CD4-positive, alpha-beta T cell treated with Interleukin-4 for 4 hours (primary cell): ENCODE measurements around the gene NAA20.

Experiments used
- DNase-seq: peaks from one replicate; pipeline ENCODE4 v3.0.0-alpha.2; 2020

The NAA20 gene

DNA sequence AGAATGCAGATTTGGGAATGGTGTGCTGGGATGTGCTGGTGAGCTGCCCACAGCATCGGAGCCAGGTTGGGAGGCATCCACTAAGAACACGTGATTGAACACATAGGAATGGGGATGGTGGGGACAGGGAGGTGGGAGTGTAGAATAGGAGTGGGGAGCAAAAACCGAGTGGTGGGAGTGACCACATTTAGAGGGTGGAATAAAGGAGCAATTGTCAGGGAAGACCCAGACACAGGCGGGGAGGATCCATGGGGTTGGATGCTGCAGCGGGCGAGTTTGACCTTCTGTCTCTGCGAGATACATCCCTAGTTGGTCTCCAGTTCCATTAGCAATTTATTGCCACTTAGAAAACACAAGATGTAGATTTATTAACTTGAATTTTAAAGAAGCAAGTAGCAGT is 4.7 kb downstream of the NAA20 start:
- DNase-seq, result no peak

DNA sequence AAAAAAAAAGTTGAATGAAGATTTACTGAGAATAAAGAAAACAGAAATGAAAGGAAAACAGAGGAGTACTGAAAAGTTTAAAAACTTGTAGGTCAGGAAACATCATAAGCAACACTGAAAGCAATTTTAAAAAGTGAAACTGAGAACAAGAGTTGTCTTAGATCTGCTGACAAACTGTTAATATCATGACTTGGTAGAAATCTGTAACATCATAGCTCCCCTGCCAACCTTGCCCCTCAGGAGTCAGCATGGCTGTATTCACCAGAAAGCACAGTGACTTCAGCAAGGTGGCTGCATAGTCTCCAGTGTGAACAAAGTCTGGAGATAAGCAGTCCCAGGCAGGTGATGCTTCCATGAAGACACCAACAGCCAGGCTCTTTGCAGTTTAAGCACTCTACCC is 5.3 kb downstream of the NAA20 start:
- no peak for DNase-seq

DNA sequence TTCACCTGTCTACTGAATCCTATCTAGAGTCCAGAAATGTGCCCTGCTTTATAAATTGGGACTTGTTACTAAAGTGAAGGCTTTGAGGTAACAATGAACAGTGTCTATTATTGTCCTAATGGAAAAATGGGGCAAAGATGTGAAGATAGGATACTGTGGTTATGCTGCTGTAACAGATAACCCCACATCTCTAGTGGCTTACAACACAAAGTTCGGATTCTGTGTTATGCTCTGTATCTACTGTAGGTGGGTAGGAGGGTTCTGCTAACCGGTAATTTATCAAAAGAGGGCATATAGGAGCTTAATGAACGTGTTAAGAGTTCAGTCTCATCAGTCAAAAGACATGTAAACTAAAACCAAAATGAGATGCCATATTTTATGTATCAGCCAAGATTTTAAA is 6.2 kb downstream of the NAA20 start:
- DNase-seq, result no peak

GRCh38 chr20:20024942-20025341 is 7.8 kb downstream of the NAA20 start:
- no peak for DNase-seq

DNA sequence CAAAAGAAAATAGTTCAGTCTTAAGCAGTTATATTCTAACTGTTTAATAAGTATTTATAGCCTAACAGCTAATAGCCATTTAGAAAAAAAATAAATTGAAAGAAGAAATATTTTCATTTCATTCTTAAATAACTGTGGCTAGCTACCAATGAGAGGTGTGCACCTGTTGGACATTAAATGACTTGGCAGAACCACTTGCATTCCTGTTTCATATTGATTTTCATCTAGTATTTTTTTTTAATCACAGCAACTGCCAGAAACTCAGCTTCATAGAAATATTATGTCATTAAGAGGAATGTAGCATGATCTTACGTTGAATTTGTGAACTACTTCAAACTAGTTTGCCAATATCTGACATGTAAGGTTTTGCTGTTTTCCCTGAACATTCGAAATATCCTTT is 10.1 kb downstream of the NAA20 start:
- DNase-seq, result no peak

DNA sequence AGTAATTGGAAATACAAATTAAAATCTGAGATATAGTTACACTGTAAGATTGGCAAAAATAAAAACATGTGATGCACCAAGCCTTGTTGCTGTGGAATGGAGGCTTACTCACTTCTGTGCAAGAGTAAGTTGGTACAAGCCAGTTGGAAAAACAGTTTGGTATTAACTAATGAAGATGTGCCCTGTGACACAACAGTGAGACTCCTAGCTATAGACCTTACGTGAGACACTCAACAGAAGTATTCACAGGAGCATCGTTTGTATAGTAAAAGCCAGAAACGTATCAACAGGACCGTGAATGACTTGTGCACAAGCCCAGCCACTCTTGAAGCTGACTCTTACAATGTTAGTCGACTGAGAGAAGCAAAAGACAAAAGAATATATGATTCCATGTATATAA is 14.6 kb downstream of the NAA20 start:
- DNase-seq, result no peak

GRCh38 chr20:20034486-20034885 is 17.3 kb downstream of the NAA20 start:
- no peak for DNase-seq

DNA sequence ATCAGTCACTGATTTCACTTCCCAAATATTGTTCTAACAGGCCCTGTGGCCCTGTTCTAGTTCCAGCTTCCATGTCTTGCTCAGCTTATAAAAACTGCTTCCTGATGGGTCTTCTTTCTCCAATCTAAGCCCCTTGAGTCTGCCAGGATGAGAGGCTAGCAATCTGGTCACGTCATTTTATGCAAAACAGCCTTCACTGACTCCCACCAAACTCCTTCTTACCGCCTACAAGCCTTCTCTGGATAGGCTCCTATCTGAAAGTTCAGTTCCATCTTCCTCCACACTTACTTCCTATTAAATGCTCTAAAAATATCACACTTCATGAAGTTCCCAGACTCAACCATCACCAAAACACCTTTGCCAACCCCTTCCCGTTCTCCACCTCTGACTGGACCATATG is 19.6 kb downstream of the NAA20 start:
- DNase-seq, result no peak

DNA sequence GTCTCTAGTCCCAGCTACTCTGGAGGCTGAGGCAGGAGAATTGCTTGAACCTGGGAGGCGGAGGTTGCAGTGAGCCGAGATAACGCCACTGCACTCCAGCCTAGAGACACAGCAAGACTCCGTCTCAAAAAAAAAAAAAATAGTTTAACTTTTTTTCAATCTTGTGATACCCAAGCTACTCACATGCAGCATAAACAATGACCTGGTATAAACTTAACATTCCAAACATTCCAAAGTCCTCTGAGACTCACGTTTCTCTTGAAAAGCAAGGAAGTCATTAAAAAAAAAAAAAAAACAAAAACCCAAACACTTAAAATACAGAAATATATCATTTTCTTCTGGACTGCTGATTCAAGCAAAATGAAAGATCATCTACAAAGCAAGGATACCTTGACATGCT is 20.8 kb downstream of the NAA20 start:
- no peak for DNase-seq

DNA sequence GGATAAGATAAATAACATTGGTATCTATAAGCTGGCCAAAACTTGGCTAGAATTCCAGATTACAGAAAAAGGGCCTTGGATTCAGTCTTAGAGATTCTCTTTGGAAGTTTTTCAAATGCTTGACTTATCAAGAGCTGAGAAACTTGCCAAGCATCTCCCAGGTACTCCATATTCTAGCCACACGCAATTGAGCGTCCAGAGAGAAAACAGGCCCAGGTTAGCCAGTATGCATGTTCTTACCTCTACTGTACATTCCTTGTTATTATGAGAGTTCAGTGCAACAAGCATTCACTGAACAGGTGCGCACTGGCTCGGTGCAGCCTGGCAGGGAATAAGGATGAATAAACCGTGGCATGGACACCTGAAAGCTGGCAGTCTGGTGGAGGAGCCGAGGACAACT is 21.4 kb downstream of the NAA20 start:
- DNase-seq, result no peak

- no peak for DNase-seq
Measured at GRCh38 chr20:20039752-20040387, 22.7 kb downstream of the NAA20 start.

GRCh38 chr20:20051767-20052073 is 34.6 kb downstream of the NAA20 start:
- DNase-seq, result no peak

DNA sequence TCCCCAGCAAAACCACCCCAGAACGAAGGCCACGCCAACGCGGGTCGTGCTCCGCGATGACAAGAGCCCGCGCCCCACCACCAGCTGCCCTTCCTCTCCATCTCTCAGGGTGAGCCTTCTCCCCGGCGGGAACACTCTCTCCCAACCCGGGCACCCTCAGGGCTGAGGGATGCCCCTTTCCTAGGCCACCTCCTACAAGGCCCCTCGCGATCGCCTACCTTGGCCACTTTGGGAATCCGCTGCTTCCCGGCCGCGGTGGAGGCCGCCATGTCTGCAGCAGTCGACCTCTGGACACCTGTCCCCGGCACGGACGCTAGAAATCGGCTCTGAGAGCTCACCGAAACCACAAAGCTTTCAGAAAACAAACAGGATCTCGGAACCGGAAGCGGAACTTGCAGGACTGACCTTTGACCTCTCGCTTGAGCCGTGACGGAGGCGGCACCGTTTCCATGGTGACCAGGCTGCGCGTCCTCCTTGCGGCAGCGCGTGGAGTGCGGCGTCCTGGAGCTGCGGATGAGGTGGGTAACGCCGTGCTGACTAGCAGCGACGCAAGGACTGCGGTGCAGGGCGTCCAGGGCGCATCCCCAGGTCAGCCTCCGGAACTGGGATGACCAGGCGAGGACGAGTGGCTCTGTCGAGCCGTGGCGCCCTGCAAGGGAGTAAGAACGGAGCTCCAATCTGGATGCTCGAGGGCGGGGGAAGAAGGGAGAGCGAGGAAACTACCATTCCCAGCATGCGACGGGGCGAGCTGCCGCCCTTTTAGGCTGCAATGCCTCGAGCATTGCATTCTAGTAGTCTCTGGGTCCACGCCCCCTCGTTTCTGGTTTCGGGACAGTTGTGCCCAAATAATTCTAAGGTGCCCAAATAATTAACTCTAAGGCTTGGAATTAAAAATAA is 35.2 kb downstream of the NAA20 start, which contains the start of the genes CFAP61 and CRNKL1:
Gene CFAP61, plus strand, starts transcription at position 459 of the 897 bp plus-strand sequence. CDS start 4,122 bp downstream, outside the sequence.
Gene CRNKL1, minus strand, starts transcription at position 393 of the 897 bp plus-strand sequence. Its CDS starts 124 bp downstream, at position 269.
- DNase-seq, result peak; percentile 97

DNA sequence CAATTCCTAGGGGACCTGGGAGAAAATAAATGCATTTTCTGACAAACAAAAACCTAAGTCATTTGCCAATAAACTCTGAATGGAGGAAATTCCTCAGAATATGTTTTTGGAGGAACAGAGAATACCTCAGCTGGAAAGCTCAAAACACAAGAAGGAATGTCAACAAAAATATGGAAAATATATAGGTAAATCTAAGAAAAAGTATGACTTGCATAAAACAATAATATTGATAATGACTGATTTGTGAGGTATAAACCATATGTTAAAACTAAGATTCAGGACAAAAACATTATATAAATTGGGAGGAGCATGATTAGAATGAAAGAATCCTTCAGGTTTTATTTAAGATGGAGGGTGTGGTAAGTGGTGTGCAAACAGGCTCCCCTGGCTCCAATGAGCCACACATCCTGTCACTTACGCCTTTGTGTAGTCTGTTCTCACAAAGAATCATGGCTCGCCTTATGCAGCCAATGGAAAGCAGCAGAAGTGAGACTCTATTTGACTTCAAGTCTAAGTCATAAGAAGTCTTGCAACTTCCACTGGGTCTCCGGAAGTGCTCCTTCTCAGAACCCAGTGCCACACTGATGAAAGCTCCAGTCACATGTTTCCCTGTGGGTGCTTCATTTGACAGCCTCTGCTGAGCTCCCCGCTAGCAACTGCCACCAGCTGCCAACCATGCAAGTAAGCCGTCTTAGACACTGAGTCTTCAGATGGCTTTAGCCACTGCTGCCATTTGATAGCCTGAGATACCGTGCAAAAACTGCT is 43.3 kb downstream of the NAA20 start:
- DNase-seq, result no peak

DNA sequence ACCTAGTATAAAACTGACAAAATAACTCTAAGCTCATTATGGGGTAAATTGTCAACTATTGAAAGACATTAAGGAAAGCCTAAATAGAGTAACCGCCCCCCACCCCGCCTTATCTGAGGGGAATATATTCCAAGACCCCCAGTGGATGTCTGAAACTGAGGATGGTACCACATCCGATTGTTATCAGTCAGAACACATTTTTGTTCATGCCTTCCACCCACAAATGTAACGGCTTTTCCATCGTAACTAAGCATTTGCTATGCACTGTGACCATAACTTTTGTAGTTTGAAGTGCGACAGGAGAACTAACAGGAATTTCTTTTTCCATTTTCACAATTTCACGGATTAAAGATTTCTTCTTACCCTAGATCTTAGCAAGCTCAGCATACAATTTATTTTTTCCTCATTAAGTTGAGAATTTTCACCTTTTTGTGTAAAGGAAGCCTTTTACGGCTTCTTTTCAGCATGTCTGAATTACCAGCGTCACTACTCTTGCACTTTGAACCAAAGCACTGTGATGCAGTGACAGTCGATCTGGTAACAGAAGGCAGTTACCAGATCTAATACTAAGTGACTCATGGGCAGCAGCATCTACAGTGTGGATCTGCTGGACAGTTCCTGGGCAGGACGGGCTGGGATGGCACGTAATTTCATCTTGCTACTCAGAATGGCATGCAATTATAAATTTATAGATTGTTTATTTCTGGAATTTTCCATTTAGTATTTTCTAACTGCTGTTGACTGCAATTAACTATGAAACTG is 47.0 kb downstream of the NAA20 start:
- DNase-seq, result no peak

DNA sequence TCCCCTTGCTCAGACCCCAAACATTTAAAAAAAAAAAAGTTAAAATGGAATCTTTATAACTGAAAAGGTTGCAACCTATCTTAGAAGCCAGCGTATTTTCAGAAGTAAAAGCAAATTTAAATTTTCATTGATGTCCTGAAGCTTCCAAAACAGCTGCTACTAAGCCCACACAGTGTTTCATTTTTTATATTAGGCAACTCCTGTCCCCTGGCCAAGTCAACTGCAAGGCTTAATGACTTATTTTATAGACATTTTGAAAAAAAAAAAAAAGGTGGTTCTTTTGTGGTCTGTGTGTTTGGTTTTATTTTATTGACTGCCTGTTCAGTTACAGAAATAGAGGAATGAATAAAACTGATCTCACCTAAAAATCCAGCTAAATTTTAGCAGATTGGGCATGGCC is 48.2 kb downstream of the NAA20 start:
- no peak for DNase-seq

DNA sequence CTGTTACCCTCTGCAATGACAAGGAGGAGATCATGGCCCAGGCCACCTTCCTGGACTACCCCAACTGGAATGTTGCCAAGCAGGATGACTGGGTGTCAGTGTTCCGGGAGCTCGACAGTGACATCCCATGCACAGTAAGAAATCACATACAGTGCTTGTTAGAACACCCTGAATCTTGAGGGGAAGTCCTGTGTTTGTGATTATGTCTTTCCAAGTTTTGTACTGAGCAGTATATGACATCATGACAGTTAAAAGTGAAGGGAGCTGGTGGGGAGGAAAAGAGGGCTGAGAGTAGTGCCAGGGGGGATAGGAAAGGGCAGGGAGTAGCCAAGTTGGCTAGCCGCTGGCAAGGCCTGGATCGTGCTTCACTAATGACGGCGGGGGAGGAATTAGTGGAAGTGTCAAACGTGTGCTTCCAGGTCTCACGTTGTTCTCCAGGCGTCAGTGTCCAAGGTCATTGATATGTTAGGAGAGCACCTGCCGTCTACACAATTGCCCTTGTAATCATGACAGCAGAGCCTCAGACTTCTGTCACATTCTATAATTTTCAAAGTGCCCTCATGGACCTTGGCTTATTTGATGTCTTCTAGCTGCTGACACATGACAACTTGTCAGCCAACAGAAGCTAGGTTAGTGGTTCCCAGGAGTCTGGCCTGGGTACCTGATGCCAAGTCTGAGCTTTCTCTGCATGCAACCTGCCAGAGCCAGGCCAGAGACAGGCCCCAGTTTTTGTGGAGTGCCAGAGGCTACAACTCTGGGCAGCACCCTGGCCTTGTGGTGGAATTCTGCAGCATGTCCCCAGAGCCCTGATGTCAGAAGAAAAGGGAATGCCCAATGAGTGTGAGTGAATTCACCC is 53.9 kb downstream of the NAA20 start:
- no peak for DNase-seq

DNA sequence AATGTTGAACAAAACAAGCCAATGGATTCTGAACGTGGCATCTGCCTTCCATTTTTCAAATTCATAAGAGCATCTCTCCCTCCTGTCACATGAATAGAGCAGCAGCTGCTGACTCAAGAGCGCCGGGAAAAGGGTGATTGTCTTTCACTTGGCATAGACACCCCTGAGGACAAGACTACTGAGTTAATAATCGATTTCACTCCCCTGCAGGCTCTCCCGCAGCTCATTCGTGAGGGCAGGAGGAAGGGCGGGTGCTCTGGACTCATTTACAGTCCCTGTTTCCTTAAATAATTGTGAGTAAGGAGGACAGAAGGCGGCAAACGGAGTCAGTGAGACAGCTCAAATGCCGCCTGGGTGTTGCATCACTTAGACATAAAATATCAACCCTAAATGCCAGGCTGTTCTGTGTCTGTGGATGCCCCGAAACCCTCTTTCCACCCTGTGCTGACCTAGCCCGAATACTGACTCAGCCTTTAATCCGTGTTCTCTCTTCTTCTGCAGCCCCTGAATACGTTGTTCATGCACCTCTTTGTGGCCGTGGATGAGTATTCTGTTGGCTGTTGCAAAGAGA is 56.7 kb downstream of the NAA20 start:
- no peak for DNase-seq

DNA sequence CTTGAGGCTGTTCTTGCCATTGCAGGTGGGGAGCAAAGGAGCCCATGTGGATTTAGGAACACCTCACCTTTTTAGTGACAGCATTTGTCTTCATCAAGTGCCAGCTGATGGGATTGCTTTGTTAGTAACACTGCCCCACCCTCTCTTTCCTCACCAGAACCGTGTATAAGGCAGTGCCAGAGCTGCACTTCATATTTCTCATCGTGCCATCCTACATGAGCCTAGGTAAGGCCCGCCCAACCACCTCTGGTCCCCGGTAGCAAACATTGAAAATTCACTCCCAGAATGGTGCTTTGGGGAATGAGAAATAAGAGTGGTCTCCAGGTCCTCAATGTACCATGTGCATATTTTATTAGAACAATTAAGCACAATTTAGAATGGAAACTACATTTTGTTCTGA is 57.9 kb downstream of the NAA20 start:
- no peak for DNase-seq

DNA sequence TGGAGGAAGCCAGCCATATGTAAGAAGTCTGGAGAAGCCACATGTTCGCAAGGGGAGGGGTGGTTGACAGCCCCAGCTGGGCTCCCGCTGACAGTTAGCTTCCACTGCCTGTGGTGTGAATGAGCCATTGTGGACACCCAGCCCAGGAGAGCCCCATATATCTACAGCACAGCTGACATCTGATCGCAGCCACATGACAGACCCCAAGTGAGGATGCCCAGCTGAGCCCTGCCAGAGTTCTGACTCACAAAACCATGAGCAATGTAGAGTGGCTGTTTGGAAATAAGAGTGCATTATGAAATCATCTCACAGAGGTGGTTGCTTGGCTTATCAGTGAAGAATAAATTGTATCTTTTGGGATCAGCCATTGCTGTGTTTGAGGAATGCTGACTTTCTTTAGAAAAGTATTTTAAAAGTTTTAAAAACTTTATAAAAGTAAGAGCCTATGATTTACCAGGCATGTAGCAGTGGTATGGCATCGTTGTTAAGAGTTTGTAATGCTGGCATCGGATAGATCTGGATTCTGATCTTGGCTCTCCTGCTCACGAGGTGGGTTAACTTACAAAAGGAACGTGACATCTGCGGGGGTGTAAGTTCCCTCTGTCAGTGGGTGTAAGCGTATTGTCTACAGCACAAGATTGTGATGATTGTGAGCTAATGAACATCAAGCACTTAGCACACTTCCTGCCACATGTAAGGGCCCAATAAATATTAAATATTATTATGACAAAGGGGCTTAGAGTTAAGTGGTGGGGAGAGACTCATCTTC is 59.3 kb downstream of the NAA20 start:
- no peak for DNase-seq

- no peak for DNase-seq
Measured at GRCh38 chr20:20078041-20078440, 60.9 kb downstream of the NAA20 start.
